Activated naive CD4-positive, alpha-beta T cell treated with anti-CD3 and anti-CD28 coated beads, Interleukin-2, amount 10 ng/mL, durations not matched to agents 7 days and 5 days (primary cell): Measurements from ENCODE around the gene VIL1.

Source experiments
- CTCF ChIA-PET: fragments of 350-600 bp; sonication (Branson Sonifier 250); formaldehyde crosslinking; loops from one replicate; lab custom pipeline; 2021; ENCODE audit warnings: antibody characterized with exemption; lab: Charles Lee
- DNase-seq: peaks from one replicate; pipeline ENCODE4 v3.0.0-alpha.2; 2020
- H3K27ac Mint-ChIP-seq: one replicate; pipeline ENCODE4 v1.8.0; 2021; ENCODE audit warnings: mild to moderate bottlenecking, moderate library complexity, mixed read lengths
- H3K27me3 Mint-ChIP-seq: one replicate; pipeline ENCODE4 v1.8.0; 2021; ENCODE audit warnings: mild to moderate bottlenecking, mixed read lengths
- H3K36me3 Mint-ChIP-seq: one replicate; pipeline ENCODE4 v1.8.0; 2021; ENCODE audit warnings: mixed read lengths
- H3K4me1 Mint-ChIP-seq: one replicate; pipeline ENCODE4 v1.8.0; 2021; ENCODE audit warnings: mixed read lengths
- H3K4me3 Mint-ChIP-seq: one replicate; pipeline ENCODE4 v1.8.0; 2021; ENCODE audit warnings: mild to moderate bottlenecking, moderate library complexity, mixed read lengths
- H3K9me3 Mint-ChIP-seq: one replicate; pipeline ENCODE4 v1.8.0; 2021; ENCODE audit warnings: mixed read lengths

VIL1 gene

GRCh38 chr2:218452079-218452478 lies 33.2 kb downstream of the VIL1 start:
- Mint-ChIP-seq H3K27ac (no peak overlapping the region), H3K4me1 (peaks cover 3% of the 10 kb centered on the region), H3K36me3 (peaks cover 63% of the 10 kb centered on the region), H3K9me3 (peaks cover 10% of the 10 kb centered on the region), H3K27me3 (no peaks in the 10 kb centered on the region), H3K4me3 (no peak overlapping the region)
- CTCF ChIA-PET, result interaction anchor here (1.4 kb wide), 1 partner anchor 14 kb away, joined by 4 read pairs; no protein-coding TSS in a partner anchor
- DNase-seq, result no peak

GRCh38 chr2:218456849-218457248 lies 37.9 kb downstream of the VIL1 start:
- Mint-ChIP-seq H3K36me3 (peaks cover 61% of the 10 kb centered on the region), H3K4me1 (peaks cover 2% of the 10 kb centered on the region), H3K9me3 (peaks cover 10% of the 10 kb centered on the region), H3K27me3 (no peaks in the 10 kb centered on the region), H3K27ac (no peak overlapping the region), H3K4me3 (no peak overlapping the region)
- CTCF ChIA-PET, result no interaction called here
- no peak for DNase-seq

- Mint-ChIP-seq H3K27me3 (no peaks in the 10 kb centered on the region), H3K9me3 (peaks cover 10% of the 10 kb centered on the region), H3K36me3 (peaks cover 57% of the 10 kb centered on the region), H3K4me1 (peaks cover 2% of the 10 kb centered on the region), H3K4me3 (no peak overlapping the region), H3K27ac (no peak overlapping the region)
- CTCF ChIA-PET, result interaction anchor here (0.6 kb wide), 1 partner anchor 98 kb away, joined by 3 read pairs; no protein-coding TSS in a partner anchor
- DNase-seq, result no peak
Measured at GRCh38 chr2:218458598-218458997, 39.7 kb downstream of the VIL1 start.

- no peak for DNase-seq
- CTCF ChIA-PET, result interaction anchor here (0.8 to 1.8 kb wide), 14 partner anchors 11 to 209 kb away, joined by 3 to 7 read pairs (median 3); partner anchors contain the start of genes AAMP and PNKD
- Mint-ChIP-seq H3K27ac (peak overlapping the region; percentile 28), H3K4me1 (peaks cover 12% of the 10 kb centered on the region), H3K27me3 (no peaks in the 10 kb centered on the region), H3K4me3 (no peak overlapping the region), H3K9me3 (no peaks in the 10 kb centered on the region), H3K36me3 (peaks cover 36% of the 10 kb centered on the region)
Measured at GRCh38 chr2:218465987-218466633, 47.2 kb downstream of the VIL1 start.

DNA sequence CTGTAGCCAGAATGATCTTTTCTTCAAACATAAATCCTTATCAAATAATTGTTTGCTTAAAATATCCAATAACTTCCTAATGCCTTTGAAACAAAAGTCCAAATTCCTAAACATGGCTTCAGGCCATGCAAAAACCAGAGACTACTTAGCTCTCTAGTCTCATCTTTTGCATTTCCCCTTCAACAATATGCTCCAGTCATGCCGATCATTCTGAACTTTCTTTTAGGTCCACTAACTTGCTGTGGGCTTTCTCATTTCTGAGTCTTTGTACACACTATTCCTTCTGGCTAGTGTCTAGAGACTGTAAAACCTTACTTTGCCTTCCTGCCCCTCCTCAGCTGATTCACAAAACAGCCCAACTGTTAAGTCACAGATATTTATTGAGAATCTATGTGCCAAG lies 51.5 kb downstream of the VIL1 start:
- Mint-ChIP-seq H3K27ac (no peak overlapping the region), H3K4me1 (peaks cover 22% of the 10 kb centered on the region), H3K9me3 (no peaks in the 10 kb centered on the region), H3K36me3 (peaks cover 41% of the 10 kb centered on the region), H3K27me3 (no peaks in the 10 kb centered on the region), H3K4me3 (no peak overlapping the region)
- no peak for DNase-seq
- CTCF ChIA-PET, result interaction anchor here (0.6 to 1.0 kb wide), 2 partner anchors 154 to 285 kb away, joined by 3 to 5 read pairs; no protein-coding TSS in a partner anchor

GRCh38 chr2:218471036-218471435 lies 52.1 kb downstream of the VIL1 start:
- no peaks in the 10 kb centered on the region for H3K9me3 Mint-ChIP-seq
- no peak for DNase-seq
- H3K36me3 Mint-ChIP-seq, result peaks cover 41% of the 10 kb centered on the region
- CTCF ChIA-PET, result interaction anchor here (0.6 to 1.0 kb wide), 2 partner anchors 8 to 155 kb away, joined by 3 read pairs; no protein-coding TSS in a partner anchor
- H3K27me3 Mint-ChIP-seq, result no peaks in the 10 kb centered on the region
- H3K4me3 Mint-ChIP-seq, result no peak overlapping the region
- H3K27ac Mint-ChIP-seq, result peak overlapping the region; percentile 8
- peaks cover 20% of the 10 kb centered on the region for H3K4me1 Mint-ChIP-seq

GRCh38 chr2:218471982-218472381 lies 53.1 kb downstream of the VIL1 start:
- H3K36me3 Mint-ChIP-seq, result peaks cover 39% of the 10 kb centered on the region
- no peak overlapping the region for H3K4me3 Mint-ChIP-seq
- H3K4me1 Mint-ChIP-seq, result peaks cover 16% of the 10 kb centered on the region
- CTCF ChIA-PET, result interaction anchor here (1.0 kb wide), 1 partner anchor 9 kb away, joined by 3 read pairs; no protein-coding TSS in a partner anchor
- H3K27me3 Mint-ChIP-seq, result no peaks in the 10 kb centered on the region
- no peak for DNase-seq
- no peaks in the 10 kb centered on the region for H3K9me3 Mint-ChIP-seq
- H3K27ac Mint-ChIP-seq, result no peak overlapping the region

DNA sequence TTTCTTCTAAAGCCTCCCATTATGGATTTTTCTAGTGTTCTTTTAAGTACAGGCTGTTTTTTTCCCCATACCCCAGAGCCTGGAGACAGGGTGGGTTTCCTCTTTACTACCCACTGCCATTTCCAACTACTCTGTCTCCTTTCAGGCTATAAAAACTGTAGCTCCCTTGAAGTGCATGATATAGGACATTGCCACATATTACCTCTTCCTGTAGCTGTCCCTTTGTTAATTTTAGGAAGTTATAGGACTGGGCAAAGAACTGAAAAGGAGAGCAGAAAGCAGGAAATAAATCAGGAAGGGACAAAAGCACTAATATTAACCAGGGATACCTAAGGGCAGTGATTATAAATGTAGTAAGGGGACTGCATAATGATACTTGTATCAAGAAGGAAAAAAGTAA lies 54.1 kb downstream of the VIL1 start:
- H3K9me3 Mint-ChIP-seq, result no peaks in the 10 kb centered on the region
- CTCF ChIA-PET, result no interaction called here
- no peak overlapping the region for H3K27ac Mint-ChIP-seq
- H3K4me1 Mint-ChIP-seq, result peaks cover 16% of the 10 kb centered on the region
- no peaks in the 10 kb centered on the region for H3K27me3 Mint-ChIP-seq
- no peak for DNase-seq
- no peak overlapping the region for H3K4me3 Mint-ChIP-seq
- peaks cover 41% of the 10 kb centered on the region for H3K36me3 Mint-ChIP-seq

- no peak for DNase-seq
- CTCF ChIA-PET, result no interaction called here
- Mint-ChIP-seq H3K9me3 (no peaks in the 10 kb centered on the region), H3K4me3 (no peak overlapping the region), H3K27ac (no peak overlapping the region), H3K36me3 (peaks cover 45% of the 10 kb centered on the region), H3K27me3 (no peaks in the 10 kb centered on the region), H3K4me1 (peaks cover 16% of the 10 kb centered on the region)
Measured at GRCh38 chr2:218474527-218474926, 55.6 kb downstream of the VIL1 start.

GRCh38 chr2:218476676-218477075 lies 57.8 kb downstream of the VIL1 start:
- Mint-ChIP-seq H3K27ac (no peak overlapping the region), H3K36me3 (peaks cover 38% of the 10 kb centered on the region)
- CTCF ChIA-PET, result interaction anchor here (1.5 kb wide), 1 partner anchor 10 kb away, joined by 3 read pairs; no protein-coding TSS in a partner anchor

DNA sequence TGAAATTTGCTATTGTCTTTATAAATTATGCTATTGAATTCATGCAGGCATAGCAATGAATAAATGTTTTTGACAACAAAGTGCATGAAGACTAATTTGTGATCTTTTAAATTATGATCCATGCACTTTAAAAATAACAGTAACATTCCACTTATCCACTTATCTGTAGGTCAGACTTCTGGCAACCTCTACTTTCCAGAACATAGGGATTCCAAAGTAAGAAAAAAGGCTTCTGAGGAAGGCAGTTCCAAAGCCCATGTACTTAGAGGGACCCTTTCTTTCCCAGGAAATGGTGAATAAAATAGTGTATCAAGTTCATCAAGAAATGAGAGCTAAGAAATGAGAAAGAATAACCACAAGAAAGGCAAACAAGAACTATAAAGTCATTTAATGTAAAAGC lies 58.3 kb downstream of the VIL1 start:
- DNase-seq, result no peak
- H3K36me3 Mint-ChIP-seq, result peaks cover 39% of the 10 kb centered on the region
- no peaks in the 10 kb centered on the region for H3K4me1 Mint-ChIP-seq
- no peak overlapping the region for H3K27ac Mint-ChIP-seq
- no peaks in the 10 kb centered on the region for H3K9me3 Mint-ChIP-seq
- CTCF ChIA-PET, result interaction anchor here (1.5 kb wide), 1 partner anchor 11 kb away, joined by 3 read pairs; no protein-coding TSS in a partner anchor
- no peak overlapping the region for H3K4me3 Mint-ChIP-seq
- H3K27me3 Mint-ChIP-seq, result no peaks in the 10 kb centered on the region

More at GRCh38 chr2:218476676-218477075, 57.8 kb downstream of the VIL1 start:
- H3K4me1 Mint-ChIP-seq, result peaks cover 4% of the 10 kb centered on the region
- no peak overlapping the region for H3K4me3 Mint-ChIP-seq
- no peaks in the 10 kb centered on the region for H3K9me3 Mint-ChIP-seq
- no peaks in the 10 kb centered on the region for H3K27me3 Mint-ChIP-seq
- DNase-seq, result no peak

DNA sequence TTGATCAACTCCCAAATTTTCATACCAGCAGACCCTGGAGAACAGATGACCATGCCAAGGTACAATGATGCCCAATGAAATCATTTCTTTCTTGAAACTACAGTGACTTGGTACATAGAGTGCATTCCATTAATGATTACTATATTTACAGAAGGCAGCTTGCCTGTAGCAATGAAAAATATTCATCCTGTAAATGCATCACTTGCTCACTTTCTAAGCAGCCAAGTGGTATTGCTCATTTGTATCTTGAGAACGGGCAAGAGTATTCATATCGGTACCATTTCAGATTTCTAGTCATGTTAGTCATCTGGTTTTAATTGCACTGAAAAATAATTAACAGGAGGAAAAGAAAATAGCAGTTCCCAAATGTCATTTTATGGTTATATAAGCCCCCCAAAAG lies 59.6 kb downstream of the VIL1 start:
- peaks cover 11% of the 10 kb centered on the region for H3K4me1 Mint-ChIP-seq
- H3K27me3 Mint-ChIP-seq, result no peaks in the 10 kb centered on the region
- H3K36me3 Mint-ChIP-seq, result peaks cover 37% of the 10 kb centered on the region
- H3K27ac Mint-ChIP-seq, result no peak overlapping the region
- DNase-seq, result no peak
- H3K9me3 Mint-ChIP-seq, result no peaks in the 10 kb centered on the region
- H3K4me3 Mint-ChIP-seq, result no peak overlapping the region
- CTCF ChIA-PET, result no interaction called here

DNA sequence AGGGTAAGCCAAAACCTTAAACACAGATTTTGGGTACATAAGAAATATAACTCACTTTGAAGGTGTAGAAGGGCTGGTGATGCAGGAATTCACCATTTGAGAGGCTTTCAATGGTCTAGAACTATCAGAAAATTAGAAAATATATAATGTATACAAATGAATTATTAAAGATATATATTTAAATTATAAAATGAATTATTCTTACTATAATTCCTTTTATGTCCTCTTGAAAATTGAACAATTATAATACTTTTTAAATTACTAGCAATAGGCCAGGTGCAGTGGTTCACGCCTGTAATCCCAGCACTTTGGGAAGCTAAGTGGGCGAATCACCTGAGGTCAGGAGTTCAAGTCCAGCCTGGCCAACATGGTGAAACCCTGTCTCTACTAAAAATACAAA lies 60.7 kb downstream of the VIL1 start:
- CTCF ChIA-PET, result no interaction called here
- no peak overlapping the region for H3K27ac Mint-ChIP-seq
- no peak overlapping the region for H3K4me3 Mint-ChIP-seq
- peaks cover 15% of the 10 kb centered on the region for H3K4me1 Mint-ChIP-seq
- no peaks in the 10 kb centered on the region for H3K27me3 Mint-ChIP-seq
- peaks cover 36% of the 10 kb centered on the region for H3K36me3 Mint-ChIP-seq
- no peak for DNase-seq
- H3K9me3 Mint-ChIP-seq, result no peaks in the 10 kb centered on the region

- DNase-seq, result no peak
- Mint-ChIP-seq H3K27ac (no peak overlapping the region), H3K27me3 (no peaks in the 10 kb centered on the region), H3K9me3 (no peaks in the 10 kb centered on the region), H3K4me1 (peaks cover 15% of the 10 kb centered on the region), H3K4me3 (no peak overlapping the region), H3K36me3 (peaks cover 46% of the 10 kb centered on the region)
- CTCF ChIA-PET, result no interaction called here
Measured at GRCh38 chr2:218482651-218483050, 63.7 kb downstream of the VIL1 start.
